Amniotic stem cell (primary cell): Measurements from ENCODE around the gene FAM53B.

Experiments used
- DNase-seq: peaks from one replicate; lab custom pipeline; 2025; lab: John Stamatoyannopoulos, UW

FAM53B gene

DNA sequence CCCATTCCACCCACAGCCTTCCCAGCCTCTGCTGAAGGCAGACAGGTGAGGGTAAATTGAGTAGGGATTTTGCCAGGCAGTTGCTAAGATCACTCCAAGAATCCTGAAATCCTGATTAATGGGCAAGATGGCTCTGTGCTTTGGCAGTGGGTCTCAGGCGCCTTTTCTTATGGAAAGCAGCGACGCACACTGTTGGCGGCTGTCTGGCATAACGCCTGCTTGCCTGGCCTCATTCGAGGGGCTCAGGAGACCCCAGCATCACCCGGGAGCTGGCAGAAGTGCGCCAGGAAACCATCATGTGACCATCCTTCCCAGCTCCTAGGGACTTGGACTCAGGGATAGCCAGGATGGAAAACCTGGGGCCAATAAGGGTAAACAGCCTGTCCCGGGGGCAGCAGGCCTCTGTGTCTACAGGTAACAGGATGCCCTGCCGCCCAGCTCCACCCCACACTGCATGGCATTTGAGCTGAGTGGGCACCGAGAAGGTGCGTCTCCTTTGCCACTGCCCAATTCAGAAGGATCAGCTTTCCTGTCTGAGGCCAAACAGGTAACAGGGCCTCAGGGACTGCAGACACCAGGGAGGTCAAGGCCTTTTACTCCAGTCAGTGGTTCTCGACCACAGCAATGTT, 98.6 kb downstream of the FAM53B start:
- DNase-seq: no peak

- DNase-seq: no peak
Observed at GRCh38 chr10:124644771-124645415, 99.3 kb downstream of the FAM53B start.

GRCh38 chr10:124644236-124644635, 99.9 kb downstream of the FAM53B start:
- no peak for DNase-seq

- no peak for DNase-seq
Observed at GRCh38 chr10:124643330-124644009, 100.7 kb downstream of the FAM53B start.

DNA sequence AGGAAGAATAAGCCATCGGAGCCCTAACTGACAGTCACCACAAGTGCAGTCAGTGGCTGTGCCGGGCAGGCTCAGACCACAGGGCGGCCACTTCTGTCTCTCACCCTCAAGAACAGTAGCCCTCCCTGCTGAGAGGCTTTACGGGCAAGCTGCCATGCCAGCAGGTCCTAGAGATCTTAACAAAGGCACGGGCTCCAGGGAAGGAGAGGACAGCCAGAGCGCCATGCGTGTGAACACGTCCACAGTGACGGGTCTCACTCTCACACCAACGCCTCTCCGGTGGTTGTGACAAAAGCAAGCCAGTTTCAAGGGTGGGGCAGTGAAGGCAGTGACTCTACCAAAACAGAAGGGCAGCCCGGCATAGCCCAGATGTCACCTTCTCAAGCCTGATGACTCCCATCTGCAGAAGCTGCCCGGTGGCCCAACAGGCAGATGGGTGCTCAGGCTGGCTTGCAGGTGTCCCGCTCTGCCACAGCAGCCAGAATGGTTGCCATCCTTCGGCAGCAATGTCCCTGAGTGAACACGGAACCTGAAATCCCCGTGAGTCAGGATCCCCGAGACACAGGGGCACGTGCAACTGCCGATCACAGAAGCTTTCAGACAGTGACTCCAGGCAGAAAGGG, 102.0 kb downstream of the FAM53B start:
- DNase-seq: no peak

- DNase-seq: no peak
Observed at GRCh38 chr10:124641282-124642087, 102.7 kb downstream of the FAM53B start.

- no peak for DNase-seq
Observed at GRCh38 chr10:124640538-124641231, 103.5 kb downstream of the FAM53B start.

DNA sequence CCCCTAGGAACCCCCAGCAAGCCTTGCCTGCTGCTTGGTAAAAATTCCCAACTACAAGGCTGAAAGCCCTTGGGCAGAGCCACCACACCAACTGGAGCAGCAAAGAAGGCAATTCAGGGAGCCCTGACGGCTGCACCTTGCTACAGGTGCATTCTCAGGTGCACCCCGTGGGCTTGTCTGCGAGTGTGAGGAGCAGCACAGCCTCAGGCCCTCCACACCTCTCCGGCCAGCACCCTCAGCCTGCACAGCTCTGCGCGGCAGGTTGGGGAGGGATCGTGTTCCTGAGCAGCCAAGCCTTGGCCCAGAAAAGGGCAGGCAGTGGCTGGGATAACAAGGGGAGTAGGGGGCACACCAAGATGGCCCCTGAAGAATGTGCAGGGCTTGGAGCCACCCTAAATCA, 104.1 kb downstream of the FAM53B start:
- DNase-seq: no peak

DNA sequence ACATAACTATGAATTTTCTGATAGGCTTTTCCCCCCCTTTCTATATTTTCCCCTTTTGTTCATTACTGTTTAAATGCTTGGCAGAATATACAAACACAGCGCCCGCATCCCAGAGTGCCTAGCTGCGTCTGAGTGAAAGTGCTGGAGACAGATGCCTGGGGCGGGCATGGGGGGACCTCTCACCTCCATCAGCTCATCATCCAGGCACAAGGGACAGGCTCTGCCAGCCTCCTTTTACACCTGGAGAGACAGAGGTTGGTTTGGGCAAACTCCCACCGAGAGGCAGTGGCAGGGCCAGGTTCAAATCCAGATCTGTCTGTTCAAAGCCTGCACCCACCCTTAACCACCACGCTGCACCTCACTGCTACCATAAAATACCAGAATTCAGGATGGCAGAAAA, 104.5 kb downstream of the FAM53B start:
- no peak for DNase-seq

GRCh38 chr10:124639206-124639605, 105.0 kb downstream of the FAM53B start:
- DNase-seq: no peak

- no peak for DNase-seq
Observed at GRCh38 chr10:124637746-124638145, 106.4 kb downstream of the FAM53B start.

- DNase-seq: no peak
Observed at GRCh38 chr10:124637091-124637700, 107.0 kb downstream of the FAM53B start.

DNA sequence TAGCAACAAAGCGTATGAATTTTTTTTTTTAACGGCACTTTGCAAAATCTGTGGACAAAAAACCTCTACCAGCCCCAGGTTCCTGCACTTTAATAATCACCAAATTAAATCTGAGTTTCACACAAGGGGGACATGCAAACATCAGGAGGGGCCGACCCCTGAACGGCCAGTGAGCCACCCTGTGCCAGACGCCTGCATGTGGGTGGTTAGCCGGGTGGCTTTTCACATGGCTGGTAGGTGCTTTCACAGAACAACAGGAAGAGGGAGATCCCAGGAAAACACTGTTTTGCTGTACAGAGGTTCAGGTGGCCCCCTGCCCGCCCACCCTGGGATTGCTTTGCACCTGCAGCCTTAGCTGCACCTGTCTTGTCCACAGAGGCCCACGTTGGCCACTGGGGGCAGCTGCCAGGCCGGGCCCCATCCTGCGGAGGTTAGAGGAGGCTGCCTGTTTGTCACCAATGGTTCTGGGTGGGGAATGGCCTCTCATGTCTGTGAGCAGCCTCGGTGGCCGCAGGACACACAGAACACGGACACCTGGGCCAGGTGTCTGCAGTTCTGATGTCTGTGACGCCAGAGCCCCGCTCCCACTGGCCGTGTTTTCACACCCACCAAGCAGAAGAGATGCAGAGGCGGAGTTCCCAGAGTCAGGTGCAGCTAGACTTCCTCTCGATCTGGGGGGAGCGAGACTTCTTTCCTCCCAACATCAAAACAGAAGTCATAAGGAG, 107.7 kb downstream of the FAM53B start:
- DNase-seq: no peak

GRCh38 chr10:124632566-124632965, 111.6 kb downstream of the FAM53B start:
- no peak for DNase-seq

DNA sequence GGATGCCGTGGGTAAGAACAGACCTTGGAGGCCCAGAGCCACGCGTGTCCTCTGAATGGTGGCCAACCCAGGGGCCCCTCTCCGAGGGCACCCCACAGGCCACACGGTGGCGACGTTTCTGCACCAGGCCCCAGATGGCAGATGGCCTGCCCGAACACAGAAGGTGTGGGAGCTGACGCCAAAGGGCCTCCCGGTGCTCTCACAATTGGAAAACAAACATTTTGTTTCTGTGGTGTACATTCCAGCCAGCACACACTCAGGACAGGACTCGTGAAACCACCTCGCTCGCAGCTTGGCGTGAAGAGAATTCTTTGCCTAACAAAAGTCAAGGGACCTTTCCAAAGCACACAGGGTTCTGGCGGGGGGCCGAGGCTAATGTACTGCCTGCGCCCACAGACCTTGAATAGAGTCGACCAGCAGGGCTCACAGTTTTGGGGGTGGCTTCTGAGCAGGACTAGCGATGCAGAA, 112.1 kb downstream of the FAM53B start:
- DNase-seq: no peak

DNA sequence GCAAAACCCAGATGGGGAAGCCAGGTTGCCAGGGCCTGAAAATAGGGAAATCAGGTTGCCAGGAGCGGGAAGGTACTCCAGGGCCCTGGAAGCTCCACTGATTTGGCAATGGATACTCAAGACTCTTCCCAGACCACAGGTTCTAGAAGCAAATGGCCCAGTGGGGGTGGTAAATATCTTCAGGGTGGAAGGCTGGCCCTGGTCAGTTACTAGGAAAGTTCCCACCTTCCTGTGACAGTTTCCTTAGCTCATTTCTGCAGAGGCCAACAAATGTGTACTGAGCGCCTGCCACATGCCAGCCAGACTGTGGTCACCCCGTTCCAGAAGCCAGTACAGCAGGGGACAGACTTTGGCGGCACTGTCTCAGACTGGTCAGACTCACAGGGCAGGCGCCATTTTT, 113.6 kb downstream of the FAM53B start:
- no peak for DNase-seq

DNA sequence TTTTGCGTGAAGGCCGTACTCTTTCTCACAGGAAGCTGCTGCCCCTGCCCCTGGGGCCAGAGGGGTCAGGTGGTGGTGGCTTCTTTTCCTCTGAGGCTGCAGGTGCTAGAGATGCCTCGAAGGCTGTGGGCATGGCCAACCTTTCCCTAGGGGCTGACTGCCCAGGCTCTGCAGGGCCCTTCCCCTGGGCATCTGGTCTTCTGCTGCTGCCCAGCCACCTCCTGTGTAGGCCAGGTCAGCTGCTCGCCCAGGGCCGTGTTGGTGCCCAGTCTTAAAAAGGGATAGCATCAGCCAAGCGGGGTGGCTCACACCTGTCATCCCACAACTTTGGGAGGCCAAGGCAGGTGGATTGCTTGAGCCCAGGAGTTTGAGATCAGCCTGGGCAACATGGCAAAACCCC, 114.3 kb downstream of the FAM53B start:
- no peak for DNase-seq

DNA sequence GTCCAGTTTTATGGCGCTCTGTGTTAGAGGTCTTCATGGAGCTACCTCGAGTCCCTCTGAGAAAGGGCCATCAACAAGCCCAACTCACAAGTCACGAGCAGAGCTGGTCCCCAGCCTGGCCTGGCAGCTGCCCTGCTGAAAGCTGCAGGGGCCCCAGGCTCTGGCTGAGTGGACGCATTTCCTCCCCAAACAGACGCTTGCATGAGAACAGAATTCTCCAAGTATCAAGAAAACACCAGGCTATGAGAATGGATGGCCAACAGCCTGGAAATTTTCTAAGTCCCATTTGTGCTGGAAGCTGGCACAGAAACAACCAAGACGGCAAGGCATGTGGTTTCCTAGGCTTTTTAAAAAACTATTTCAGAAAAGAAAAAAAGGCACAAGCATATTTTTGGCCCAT, 114.8 kb downstream of the FAM53B start:
- no peak for DNase-seq

GRCh38 chr10:124628676-124629021, 115.5 kb downstream of the FAM53B start:
- no peak for DNase-seq
